B cell (primary cell): ENCODE measurements around the gene ANAPC2. TPM values are rescaled to one million over a fixed set of nuclear protein-coding genes. Genes with fewer than 3 reads are reported as not detected.
A peak's percentile ranks its signal among the peaks of the same experiment; 100 is the strongest.

Experiments used
- ATAC-seq: fragments of 200-7000 bp; cut with Tn5 transposase; one replicate; pipeline ENCODE4 v1.10.0; 2021; ENCODE audit warnings: low read depth, mild to moderate bottlenecking, moderate number of reproducible peaks, moderate library complexity
- CTCF ChIA-PET: fragments of 350-600 bp; sonication (Branson Sonifier 250); formaldehyde crosslinking; loops from one replicate; lab custom pipeline; 2021; ENCODE audit warnings: antibody characterized with exemption, inconsistent platforms; lab: Charles Lee
- POLR2A ChIA-PET: fragments of 350-600 bp; sonication (Branson Sonifier 250); formaldehyde crosslinking; loops from one replicate; lab custom pipeline; 2021; ENCODE audit warnings: antibody characterized with exemption; lab: Charles Lee
- DNase-seq: peaks from one replicate; pipeline ENCODE4 v3.0.0; 2013
- H2AFZ ChIP-seq: 2 replicates; pipeline ENCODE4 v1.6.1; 2012; ENCODE audit warnings: mild to moderate bottlenecking, low read depth, low read length; ENCODE audit not compliant: insufficient read depth, poor library complexity, severe bottlenecking
- H3K27ac ChIP-seq, 2 donors: 1 replicate in 1 of 2; 2 replicates in 1 of 2; pipeline ENCODE4 v1.5.1; 2012 to 2013; ENCODE audit warnings: low read length in 2 of 2, mild to moderate bottlenecking in 2 of 2, moderate library complexity in 1 of 2
- H3K27me3 ChIP-seq, 4 experiments: fragments of 200-600 bp in 1 of 4; sonication (generic) in 1 of 4; replicated peaks in 1 of 4; 1 replicate in 2 of 4; 2 replicates in 2 of 4; pipeline versions ENCODE4 v1.6.1 to v1.7.0; 2013 to 2016; ENCODE audit warnings: low read length in 3 of 4, mild to moderate bottlenecking in 2 of 4, mixed read lengths in 1 of 4, moderate library complexity in 1 of 4; ENCODE audit not compliant: insufficient read depth in 4 of 4, control insufficient read depth in 3 of 4; ENCODE audit errors: control extremely low read depth in 1 of 4
- H3K36me3 ChIP-seq, 2 experiments: replicated peaks in 1 of 2; 1 replicate in 1 of 2; 2 replicates in 1 of 2; pipeline versions ENCODE4 v1.6.1 to v1.7.1; 2013; ENCODE audit warnings: low read length in 1 of 2; ENCODE audit not compliant: insufficient read depth in 2 of 2, control insufficient read depth in 1 of 2; ENCODE audit errors: control extremely low read depth in 1 of 2, extremely low read depth in 1 of 2
- H3K4me1 ChIP-seq, 2 donors: fragments of 200-600 bp in 1 of 2; sonication (generic) in 1 of 2; 1 replicate in 1 of 2; 2 replicates in 1 of 2; pipeline versions ENCODE4 v1.5.1 to v1.6.1; 2013 to 2017; ENCODE audit warnings: low read length in 2 of 2; ENCODE audit not compliant: control insufficient read depth in 2 of 2, insufficient read depth in 2 of 2
- H3K4me2 ChIP-seq: replicated peaks from 2 replicates; pipeline ENCODE3; 2012; ENCODE audit warnings: mild to moderate bottlenecking, low read depth, low read length; ENCODE audit not compliant: poor library complexity, severe bottlenecking
- H3K4me3 ChIP-seq, 5 experiments: fragments of 200-600 bp in 1 of 5; sonication (generic) in 1 of 5; 1 replicate in 3 of 5; 2 replicates in 2 of 5; pipeline versions ENCODE4 v1.5.1 to v1.7.0; 2011 to 2016; ENCODE audit warnings: low read length in 4 of 5, mild to moderate bottlenecking in 4 of 5, low read depth in 2 of 5, control low read depth in 1 of 5, moderate library complexity in 1 of 5; ENCODE audit not compliant: insufficient read depth in 1 of 5; ENCODE audit errors: control extremely low read depth in 1 of 5, extremely low read depth in 1 of 5
- H3K79me2 ChIP-seq: fragments of 200-600 bp; sonication (generic); one replicate; pipeline ENCODE4 v1.6.0; 2016; ENCODE audit warnings: low read length; ENCODE audit not compliant: control insufficient read depth, insufficient read depth
- H3K9ac ChIP-seq: fragments of 200-600 bp; sonication (generic); 2 replicates; pipeline ENCODE4 v1.6.1; 2017; ENCODE audit warnings: mild to moderate bottlenecking, low read length, moderate library complexity
- H3K9me3 ChIP-seq, 3 donors: one replicate each; pipeline versions ENCODE4 v1.6.1 to v1.7.1; 2013; ENCODE audit warnings: low read length in 2 of 3; ENCODE audit not compliant: control insufficient read depth in 2 of 3, insufficient read depth in 1 of 3; ENCODE audit errors: control extremely low read depth in 1 of 3
- H4K20me1 ChIP-seq: 2 replicates; pipeline ENCODE4 v1.6.0; 2012; ENCODE audit warnings: mild to moderate bottlenecking, low read length; ENCODE audit not compliant: insufficient read depth, control insufficient read depth, poor library complexity, severe bottlenecking
- H3K27ac Mint-ChIP-seq: one replicate; pipeline ENCODE4 v1.8.0; 2021; ENCODE audit warnings: mixed read lengths
- H3K27me3 Mint-ChIP-seq: one replicate; pipeline ENCODE4 v1.8.0; 2021; ENCODE audit warnings: mixed read lengths
- H3K4me1 Mint-ChIP-seq: one replicate; pipeline ENCODE4 v1.8.0; 2021; ENCODE audit warnings: mixed read lengths
- H3K4me3 Mint-ChIP-seq: one replicate; pipeline ENCODE4 v1.8.0; 2021; ENCODE audit warnings: mixed read lengths
- H3K9me3 Mint-ChIP-seq: one replicate; pipeline ENCODE4 v1.8.0; 2022; ENCODE audit warnings: mixed read lengths; ENCODE audit not compliant: insufficient read depth
- EZH2 ChIP-seq: IDR thresholded peaks from 2 replicates; pipeline ENCODE4 v1.6.1; 2012; ENCODE audit warnings: borderline replicate concordance, low read depth, mild to moderate bottlenecking, moderate library complexity, low read length; ENCODE audit not compliant: insufficient read depth, poor library complexity, severe bottlenecking
- WGBS: methylation state at CpG from one replicate; pipeline ENCODE4 v1.1.5; 2013; ENCODE audit warnings: missing lambda C conversion rate; ENCODE audit not compliant: insufficient coverage; 5-methylcytosine and 5-hydroxymethylcytosine counted together
- intact Hi-C: fragments of 100-400 bp; cut with micrococcal nuclease; formaldehyde crosslinking; loops from one replicate; pipeline ENCODE4 v1.10.0; 2022
- polyA plus RNA-seq: library from polyadenylated mRNA; depleted of rRNA; stranded (reverse); fragments of >200 nt; gene quantifications from 2 replicates; pipeline ENCODE4 v1.2.3, GENCODE V29; 2012
- total RNA-seq, 2 donors: library from RNA; stranded (reverse); fragments of 120-200 nt in 1 of 2; gene quantifications; 1 replicate in 1 of 2; 2 replicates in 1 of 2; pipeline versions ENCODE4 v1.2.3 to v1.2.4, GENCODE V29; 2013 to 2022
- TF ChIP-seq, protein P1 (sequence below): fragments of 200-600 bp; IDR thresholded peaks from one replicate; pipeline ENCODE4 v1.8.0; 2022; ENCODE audit warnings: antibody characterized with exemption, mild to moderate bottlenecking

Gene ANAPC2
- total and polyA plus RNA-seq, 2 donors (not counting 1 experiment from before 2014, with no cell fraction given): 121 to 127 TPM

GRCh38 chr9:137140151-137141012 lies 48.0 kb downstream of the ANAPC2 start:
- TF ChIP-seq EZH2: no peak
- TF ChIP-seq, protein P1, sequence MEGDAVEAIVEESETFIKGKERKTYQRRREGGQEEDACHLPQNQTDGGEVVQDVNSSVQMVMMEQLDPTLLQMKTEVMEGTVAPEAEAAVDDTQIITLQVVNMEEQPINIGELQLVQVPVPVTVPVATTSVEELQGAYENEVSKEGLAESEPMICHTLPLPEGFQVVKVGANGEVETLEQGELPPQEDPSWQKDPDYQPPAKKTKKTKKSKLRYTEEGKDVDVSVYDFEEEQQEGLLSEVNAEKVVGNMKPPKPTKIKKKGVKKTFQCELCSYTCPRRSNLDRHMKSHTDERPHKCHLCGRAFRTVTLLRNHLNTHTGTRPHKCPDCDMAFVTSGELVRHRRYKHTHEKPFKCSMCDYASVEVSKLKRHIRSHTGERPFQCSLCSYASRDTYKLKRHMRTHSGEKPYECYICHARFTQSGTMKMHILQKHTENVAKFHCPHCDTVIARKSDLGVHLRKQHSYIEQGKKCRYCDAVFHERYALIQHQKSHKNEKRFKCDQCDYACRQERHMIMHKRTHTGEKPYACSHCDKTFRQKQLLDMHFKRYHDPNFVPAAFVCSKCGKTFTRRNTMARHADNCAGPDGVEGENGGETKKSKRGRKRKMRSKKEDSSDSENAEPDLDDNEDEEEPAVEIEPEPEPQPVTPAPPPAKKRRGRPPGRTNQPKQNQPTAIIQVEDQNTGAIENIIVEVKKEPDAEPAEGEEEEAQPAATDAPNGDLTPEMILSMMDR: no peak
- H3K9me3 ChIP-seq: peaks cover 0 to 33% (median 0%) of the 10 kb centered on the region in 3 donors
- peak overlapping the region; percentile 42 for H3K27ac Mint-ChIP-seq
- no peak overlapping the region for H3K4me3 ChIP-seq
- no peaks in the 10 kb centered on the region for H3K4me1 Mint-ChIP-seq
- no peak overlapping the region for H2AFZ ChIP-seq
- POLR2A ChIA-PET: no interaction called here
- no peaks in the 10 kb centered on the region for H3K36me3 ChIP-seq
- peaks cover 54% of the 10 kb centered on the region for H3K27me3 Mint-ChIP-seq
- CTCF ChIA-PET: interaction anchor here (1.0 to 1.7 kb wide), 2 partner anchors 11 to 94 kb away, joined by 3 to 5 read pairs; partner anchors contain the start of gene NPDC1
- DNase-seq: no peak
- no peak for ATAC-seq
- H3K27me3 ChIP-seq: peaks cover 0 to 81% (median 36%) of the 10 kb centered on the region in 4 experiments
- H4K20me1 ChIP-seq: no peaks in the 10 kb centered on the region
- WGBS: 65% methylated on average over 21 of the region's 26 CpGs
- H3K4me3 Mint-ChIP-seq: no peak overlapping the region
- H3K9ac ChIP-seq: no peak overlapping the region
- peaks cover 11 to 14% of the 10 kb centered on the region in 2 donors for H3K4me1 ChIP-seq
- H3K27ac ChIP-seq: no peak overlapping the region
- intact Hi-C loops: no loop called here
- no peaks in the 10 kb centered on the region for H3K9me3 Mint-ChIP-seq
- no peaks in the 10 kb centered on the region for H3K79me2 ChIP-seq
- H3K4me2 ChIP-seq: no peak overlapping the region
